H1 (cell line): ENCODE data around the gene TLK1.

ENCODE experiments used
- CTCF ChIP-seq, 3 experiments: IDR thresholded peaks; 1 replicate in 2 of 3; 2 replicates in 1 of 3; pipeline versions ENCODE4 v1.5.1 to v1.6.1; 2011; ENCODE audit warnings: low read length in 3 of 3, mild to moderate bottlenecking in 3 of 3, inconsistent platforms in 2 of 3, low read depth in 1 of 3, moderate library complexity in 1 of 3; ENCODE audit not compliant: insufficient read depth in 1 of 3; ENCODE audit errors: control extremely low read depth in 1 of 3
- MAX ChIP-seq: IDR thresholded peaks from 2 replicates; pipeline ENCODE4 v1.6.1; 2012; ENCODE audit warnings: inconsistent platforms
- RBBP5 ChIP-seq: IDR thresholded peaks from 2 replicates; pipeline ENCODE4 v1.7.1; 2012; ENCODE audit warnings: low read depth, mild to moderate bottlenecking, inconsistent platforms, low read length, moderate library complexity, borderline replicate concordance
- SIN3A ChIP-seq, 2 experiments: IDR thresholded peaks in 1 of 2; conservative IDR thresholded peaks in 1 of 2; 2 replicates each; pipeline ENCODE4 v1.6.1; 2011 to 2012; ENCODE audit warnings: low read length in 2 of 2, improper control_type of control experiment in 1 of 2, low read depth in 1 of 2, mild to moderate bottlenecking in 1 of 2
- YY1 ChIP-seq: IDR thresholded peaks from 2 replicates; pipeline ENCODE4 v1.6.1; 2011; ENCODE audit warnings: low read depth, mild to moderate bottlenecking, low read length

GRCh38 chr2:171080607-171081006 is 80.1 kb downstream of the TLK1 start:
- no peak for TF ChIP-seq YY1
- TF ChIP-seq SIN3A (conservative IDR thresholded peaks at IDR 0.05 in 1 of 2, IDR thresholded peaks at IDR 0.05 in 1 of 2; ENCODE audit: low read depth in 1 of 2, low read length in 2 of 2) = no peak
- no peak for TF ChIP-seq CTCF (IDR thresholded peaks at IDR 0.05; ENCODE audit: control extremely low read depth in 1 of 3, insufficient read depth in 1 of 3, low read depth in 1 of 3, low read length in 3 of 3)
- no peak for TF ChIP-seq RBBP5
- TF ChIP-seq MAX = no peak
